A549 (cell line): Measurements from ENCODE around the gene E2F7.

Experiments used
- BHLHE40 ChIP-seq: IDR thresholded peaks from 2 replicates; pipeline ENCODE4 v1.6.1; 2012; ENCODE audit warnings: low read depth, low read length, inconsistent platforms
- CTCF ChIP-seq: fragments of >200 bp; sonication (Bioruptor Twin); formaldehyde crosslinking; IDR thresholded peaks from 3 replicates; pipeline ENCODE4 v1.5.1; 2016
- EP300 ChIP-seq, 2 experiments: fragments of >200 bp; sonication (Bioruptor Twin); formaldehyde crosslinking; IDR thresholded peaks; 2 replicates in 1 of 2; 3 replicates in 1 of 2; pipeline ENCODE4 v1.6.1; 2016 to 2017
- PBX3 ChIP-seq: IDR thresholded peaks from 2 replicates; pipeline ENCODE4 v1.6.1; 2012

GRCh38 chr12:77040231-77040630 lies 25.1 kb downstream of the E2F7 start:
- no peak for TF ChIP-seq PBX3
- TF ChIP-seq BHLHE40 = no peak
- no peak for TF ChIP-seq CTCF
- no peak for TF ChIP-seq EP300 (IDR thresholded peaks at IDR 0.05)
